ENCODE measurements around the gene NRP1.

DNA sequence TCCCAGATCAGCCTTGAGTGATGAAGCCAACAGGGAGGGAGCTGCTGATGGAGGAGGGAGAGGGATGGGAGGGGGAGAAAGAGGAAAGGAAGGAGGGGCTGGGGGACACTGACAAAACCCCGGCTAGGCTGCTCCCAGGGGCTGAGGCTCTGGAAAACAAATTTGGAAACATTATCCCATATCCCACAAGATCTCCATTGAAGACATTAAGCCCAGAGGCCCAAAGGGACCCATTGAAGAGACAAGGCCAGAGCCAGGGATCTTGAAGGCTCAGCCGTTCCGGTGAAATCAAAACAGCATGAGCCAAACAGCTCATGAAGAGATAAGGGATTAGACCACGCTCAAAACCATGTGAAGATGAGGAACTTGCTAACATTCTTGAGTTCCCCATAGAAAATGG is 192.2 kb downstream of the NRP1 start:
- TF ChIP-seq, protein P1, sequence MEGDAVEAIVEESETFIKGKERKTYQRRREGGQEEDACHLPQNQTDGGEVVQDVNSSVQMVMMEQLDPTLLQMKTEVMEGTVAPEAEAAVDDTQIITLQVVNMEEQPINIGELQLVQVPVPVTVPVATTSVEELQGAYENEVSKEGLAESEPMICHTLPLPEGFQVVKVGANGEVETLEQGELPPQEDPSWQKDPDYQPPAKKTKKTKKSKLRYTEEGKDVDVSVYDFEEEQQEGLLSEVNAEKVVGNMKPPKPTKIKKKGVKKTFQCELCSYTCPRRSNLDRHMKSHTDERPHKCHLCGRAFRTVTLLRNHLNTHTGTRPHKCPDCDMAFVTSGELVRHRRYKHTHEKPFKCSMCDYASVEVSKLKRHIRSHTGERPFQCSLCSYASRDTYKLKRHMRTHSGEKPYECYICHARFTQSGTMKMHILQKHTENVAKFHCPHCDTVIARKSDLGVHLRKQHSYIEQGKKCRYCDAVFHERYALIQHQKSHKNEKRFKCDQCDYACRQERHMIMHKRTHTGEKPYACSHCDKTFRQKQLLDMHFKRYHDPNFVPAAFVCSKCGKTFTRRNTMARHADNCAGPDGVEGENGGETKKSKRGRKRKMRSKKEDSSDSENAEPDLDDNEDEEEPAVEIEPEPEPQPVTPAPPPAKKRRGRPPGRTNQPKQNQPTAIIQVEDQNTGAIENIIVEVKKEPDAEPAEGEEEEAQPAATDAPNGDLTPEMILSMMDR (IDR thresholded peaks at IDR 0.05 in 8 of 11, conservative IDR thresholded peaks at IDR 0.05 in 3 of 11): no peak
- no peak for TF ChIP-seq POLR2A (IDR thresholded peaks at IDR 0.05)

All from spleen (tissue), 7 donors.